ENCODE results near the gene KRT26. TPM values are rescaled to one million over a fixed set of nuclear protein-coding genes. Genes with fewer than 3 reads are reported as not detected.

Gene KRT26
- total RNA-seq, 1 donor from 2014 or later = not detected

DNA sequence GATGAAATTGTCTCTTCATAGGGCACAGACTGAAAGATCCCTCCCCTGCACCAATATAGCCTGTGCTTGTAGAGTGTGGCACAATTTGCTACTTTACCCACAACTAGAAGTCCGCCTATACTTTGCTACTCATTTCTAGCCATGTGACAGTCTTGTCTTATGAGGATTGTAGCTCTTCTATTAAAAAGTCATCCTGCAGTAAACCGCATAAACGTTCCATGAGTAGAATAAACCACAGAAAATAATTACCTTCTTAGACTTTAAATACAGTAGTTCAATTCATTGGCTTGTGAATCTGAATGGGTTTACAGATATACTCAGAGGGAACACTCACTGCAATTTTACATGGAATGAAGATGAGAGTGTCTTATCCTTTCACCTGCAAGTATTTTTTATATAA, 6.0 kb upstream of the KRT26 start:
- FAIRE-seq = no peak
- H3K27me3 ChIP-seq (ENCODE audit: control insufficient read depth, insufficient read depth, low read length) = peaks cover 2% of the 10 kb centered on the region
- DNase-seq (ENCODE audit: low read depth) = no peak
- TF ChIP-seq, protein P1, sequence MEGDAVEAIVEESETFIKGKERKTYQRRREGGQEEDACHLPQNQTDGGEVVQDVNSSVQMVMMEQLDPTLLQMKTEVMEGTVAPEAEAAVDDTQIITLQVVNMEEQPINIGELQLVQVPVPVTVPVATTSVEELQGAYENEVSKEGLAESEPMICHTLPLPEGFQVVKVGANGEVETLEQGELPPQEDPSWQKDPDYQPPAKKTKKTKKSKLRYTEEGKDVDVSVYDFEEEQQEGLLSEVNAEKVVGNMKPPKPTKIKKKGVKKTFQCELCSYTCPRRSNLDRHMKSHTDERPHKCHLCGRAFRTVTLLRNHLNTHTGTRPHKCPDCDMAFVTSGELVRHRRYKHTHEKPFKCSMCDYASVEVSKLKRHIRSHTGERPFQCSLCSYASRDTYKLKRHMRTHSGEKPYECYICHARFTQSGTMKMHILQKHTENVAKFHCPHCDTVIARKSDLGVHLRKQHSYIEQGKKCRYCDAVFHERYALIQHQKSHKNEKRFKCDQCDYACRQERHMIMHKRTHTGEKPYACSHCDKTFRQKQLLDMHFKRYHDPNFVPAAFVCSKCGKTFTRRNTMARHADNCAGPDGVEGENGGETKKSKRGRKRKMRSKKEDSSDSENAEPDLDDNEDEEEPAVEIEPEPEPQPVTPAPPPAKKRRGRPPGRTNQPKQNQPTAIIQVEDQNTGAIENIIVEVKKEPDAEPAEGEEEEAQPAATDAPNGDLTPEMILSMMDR (IDR thresholded peaks at IDR 0.05; ENCODE audit: insufficient read depth, low read length, severe bottlenecking) = no peak
- H3K36me3 ChIP-seq (ENCODE audit: control insufficient read depth, insufficient read depth, low read length) = no peaks in the 10 kb centered on the region
- no peak overlapping the region for H3K4me3 ChIP-seq (ENCODE audit: low read depth, low read length)

DNA sequence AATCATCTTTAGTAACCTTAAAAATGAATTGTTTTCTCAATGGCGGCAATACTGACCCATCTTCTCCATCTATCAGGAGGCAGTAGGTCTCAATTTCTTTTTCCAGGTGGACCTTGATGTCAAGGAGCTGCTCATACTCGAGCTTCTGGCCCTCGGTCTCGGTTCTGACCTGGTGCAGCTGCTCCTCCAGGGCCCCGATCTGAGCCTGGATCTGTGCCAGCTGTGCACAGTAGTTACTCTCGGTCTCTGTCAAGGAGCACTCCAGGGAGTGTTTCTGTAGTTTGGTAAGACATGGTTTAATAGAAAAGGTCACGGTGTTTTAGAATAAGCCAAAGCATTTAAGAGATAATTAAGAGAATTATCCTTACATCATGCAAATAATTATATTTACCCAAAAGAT, 5.5 kb upstream of the KRT26 start:
- H3K27me3 ChIP-seq (ENCODE audit: control insufficient read depth, insufficient read depth, low read length) = peaks cover 2% of the 10 kb centered on the region

DNA sequence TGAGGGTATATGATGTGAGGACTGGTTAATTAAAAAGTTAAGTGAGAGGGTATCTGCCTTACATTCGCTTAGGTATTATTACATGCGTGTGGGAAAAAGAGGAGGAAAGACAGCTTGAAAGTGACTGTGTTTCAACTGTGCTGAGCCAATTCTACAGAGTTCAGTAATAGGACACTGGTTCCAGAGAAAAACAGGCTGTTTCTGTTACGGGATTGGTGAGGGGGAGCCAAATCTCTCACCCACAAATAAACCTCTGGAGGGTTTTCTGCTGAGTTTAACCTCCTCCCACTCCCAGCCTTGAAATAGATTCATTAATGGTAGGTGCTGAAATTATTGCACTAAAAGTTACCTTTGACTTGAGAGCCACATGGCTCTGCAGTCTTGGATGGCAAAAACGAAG, 3.9 kb upstream of the KRT26 start:
- peaks cover 2% of the 10 kb centered on the region for H3K27me3 ChIP-seq (ENCODE audit: control insufficient read depth, insufficient read depth, low read length)

More for the DNA sequence above, 5.5 kb upstream of the KRT26 start:
- no peak overlapping the region for H3K4me3 ChIP-seq (ENCODE audit: low read depth, low read length)
- TF ChIP-seq, protein P1 (IDR thresholded peaks at IDR 0.05; ENCODE audit: insufficient read depth, low read length, severe bottlenecking) = no peak
- FAIRE-seq (no peak), DNase-seq (ENCODE audit: low read depth) (no peak)
- no peaks in the 10 kb centered on the region for H3K36me3 ChIP-seq (ENCODE audit: control insufficient read depth, insufficient read depth, low read length)

DNA sequence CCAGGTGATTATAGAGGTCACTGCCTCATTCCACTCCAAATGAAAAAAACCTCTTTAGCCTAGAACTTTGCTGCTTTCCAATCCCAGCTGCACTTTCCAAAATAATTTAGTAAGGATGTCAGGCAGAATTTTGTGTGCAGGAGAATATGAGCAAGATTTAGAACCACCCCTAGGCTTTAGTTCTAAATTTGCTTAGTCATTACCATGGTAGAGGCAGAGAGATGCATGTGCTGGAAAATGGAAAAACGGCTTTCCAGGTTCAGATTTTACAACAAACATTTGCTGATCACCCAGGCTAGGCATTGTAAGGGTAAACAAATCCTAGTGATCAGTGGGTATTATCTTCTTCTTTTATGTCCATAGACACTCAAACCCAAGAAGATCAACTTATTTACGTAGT, 6.3 kb downstream of the KRT26 start:
- Histone ChIP-seq H3K4me3 (ENCODE audit: low read depth, low read length) (no peak overlapping the region), H3K27me3 (ENCODE audit: control insufficient read depth, insufficient read depth, low read length) (no peaks in the 10 kb centered on the region), H3K36me3 (ENCODE audit: control insufficient read depth, insufficient read depth, low read length) (no peaks in the 10 kb centered on the region)
- TF ChIP-seq, protein P1 (IDR thresholded peaks at IDR 0.05; ENCODE audit: insufficient read depth, low read length, severe bottlenecking) = no peak
- no peak for FAIRE-seq
- DNase-seq (ENCODE audit: low read depth) = no peak

More for the DNA sequence above, 3.9 kb upstream of the KRT26 start:
- Histone ChIP-seq H3K36me3 (ENCODE audit: control insufficient read depth, insufficient read depth, low read length) (no peaks in the 10 kb centered on the region), H3K4me3 (ENCODE audit: low read depth, low read length) (no peak overlapping the region)
- TF ChIP-seq, protein P1 (IDR thresholded peaks at IDR 0.05; ENCODE audit: insufficient read depth, low read length, severe bottlenecking) = no peak
- no peak for DNase-seq (ENCODE audit: low read depth)
- FAIRE-seq = no peak

DNA sequence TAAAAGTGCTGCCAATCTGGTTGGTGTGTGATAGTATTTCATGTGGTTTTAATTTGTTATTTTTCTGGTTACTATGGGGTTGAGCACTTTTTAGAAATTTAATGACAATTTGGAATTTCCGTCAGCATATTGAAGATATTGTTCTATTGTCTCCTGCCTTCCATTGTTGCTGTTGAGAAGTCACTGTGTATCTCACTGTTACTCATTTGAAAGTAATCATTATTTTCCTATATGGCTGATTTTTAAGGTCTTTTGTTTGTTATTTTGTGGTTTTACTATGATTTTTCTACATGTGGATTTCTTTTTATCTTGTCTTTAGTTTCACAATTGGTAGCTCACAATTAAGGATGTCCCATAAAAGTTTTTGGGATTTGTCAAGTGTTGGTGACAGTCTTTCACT, 8.2 kb downstream of the KRT26 start:
- FAIRE-seq = no peak
- TF ChIP-seq, protein P1 (IDR thresholded peaks at IDR 0.05; ENCODE audit: insufficient read depth, low read length, severe bottlenecking) = no peak

More for the DNA sequence above, 8.2 kb downstream of the KRT26 start:
- no peaks in the 10 kb centered on the region for H3K27me3 ChIP-seq (ENCODE audit: control insufficient read depth, insufficient read depth, low read length)
- H3K4me3 ChIP-seq (ENCODE audit: low read depth, low read length) = no peak overlapping the region
- no peak for DNase-seq (ENCODE audit: low read depth)
- H3K36me3 ChIP-seq (ENCODE audit: control insufficient read depth, insufficient read depth, low read length) = no peaks in the 10 kb centered on the region

All from bronchial epithelial cell (primary cell).